Right ventricle myocardium superior (tissue), 1 donor: ENCODE data around the gene CCZ1B. TPM values are rescaled to one million over a fixed set of nuclear protein-coding genes. Genes with fewer than 3 reads are reported as not detected.
A peak's percentile ranks its signal among the peaks of the same experiment; 100 is the strongest.
"Not testable (repeated sequence)": the region's sequence is repeated elsewhere in the genome, so short reads cannot be mapped to it uniquely, and the experiment has no call there.

Experiments
- ATAC-seq: fragments of 200-7000 bp; cut with Tn5 transposase; one replicate; pipeline ENCODE4 v1.9.1; 2020; ENCODE audit warnings: mild to moderate bottlenecking; ENCODE audit not compliant: poor library complexity
- DNase-seq: peaks from one replicate; pipeline ENCODE4 v3.0.0-alpha.2; 2020
- intact Hi-C: fragments of 100-400 bp; cut with DNase I; formaldehyde crosslinking; loops from one replicate; pipeline ENCODE4 v1.11.2; 2022
- total RNA-seq: library from RNA; stranded (reverse); fragmentation: NEBNext Ultra II Directional; extraction: Animal tissue kit (Norgen Biotek cat#: 25700); gene quantifications from one replicate; pipeline ENCODE4 v1.2.1, GENCODE V29; 2021
- donor health status: DM: no; HTN: yes; CAD: no; lungs with severe emphysema.

Gene CCZ1B
- total RNA-seq, 1 donor from 2014 or later: 30.0 TPM

DNA sequence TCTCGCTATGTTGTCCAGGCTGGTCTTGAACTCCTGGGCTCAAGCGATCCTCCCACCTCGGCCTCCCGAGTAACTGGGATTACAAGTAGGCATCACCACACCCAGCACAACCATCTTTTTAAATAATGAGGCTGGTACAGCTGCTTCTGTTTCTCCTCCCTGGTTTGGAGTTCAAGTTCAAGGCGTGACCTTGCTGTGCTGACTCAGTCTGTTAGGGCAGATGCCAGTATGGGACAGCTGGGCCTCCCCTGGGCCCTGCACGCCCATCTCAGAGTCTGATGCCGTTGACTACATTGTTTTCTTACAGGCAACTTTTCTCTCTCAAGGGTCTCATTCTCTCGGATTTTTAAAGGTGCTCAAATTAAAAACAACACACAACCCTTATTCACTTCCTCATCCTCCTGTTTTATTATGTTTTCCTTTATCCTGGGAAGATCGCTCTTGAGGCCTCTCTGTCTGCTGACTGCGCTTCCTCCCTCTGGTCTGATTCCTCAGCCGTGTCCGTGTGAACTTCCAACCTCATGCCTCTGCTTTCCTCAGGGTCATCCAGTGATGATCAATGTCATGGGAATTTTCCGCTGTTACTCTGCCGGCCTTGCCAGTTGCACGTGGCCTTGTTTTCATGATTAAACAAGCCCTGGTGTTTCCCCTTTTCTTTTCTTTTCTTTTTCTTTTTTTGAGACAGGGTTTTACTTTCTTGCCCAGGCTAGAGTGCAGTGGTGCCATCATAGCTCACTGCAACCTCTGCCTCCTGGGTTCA lies 33.8 kb downstream of the CCZ1B start:
- DNase-seq, intact Hi-C loops: not testable (repeated sequence)
- ATAC-seq: peak; percentile 58

DNA sequence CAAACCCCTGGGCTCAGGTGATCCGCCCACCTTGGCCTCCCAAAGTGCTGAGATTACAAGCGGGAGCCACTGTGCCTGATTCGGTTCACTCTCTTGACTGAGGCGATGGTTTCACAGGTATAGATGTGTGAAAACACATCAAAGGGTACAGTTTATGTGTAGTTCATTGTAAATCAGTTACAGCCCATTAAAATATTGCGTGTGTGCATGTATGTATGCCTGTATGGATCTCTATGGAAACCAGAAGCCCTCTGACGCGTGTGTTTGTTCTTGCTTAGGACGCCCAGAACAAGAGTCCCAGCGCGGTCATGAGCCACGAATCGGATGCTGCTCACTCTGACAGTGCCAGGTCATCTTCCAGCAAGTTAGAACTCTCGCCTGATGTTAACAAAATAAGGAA lies 36.7 kb downstream of the CCZ1B start:
- not testable (repeated sequence) for ATAC-seq

DNA sequence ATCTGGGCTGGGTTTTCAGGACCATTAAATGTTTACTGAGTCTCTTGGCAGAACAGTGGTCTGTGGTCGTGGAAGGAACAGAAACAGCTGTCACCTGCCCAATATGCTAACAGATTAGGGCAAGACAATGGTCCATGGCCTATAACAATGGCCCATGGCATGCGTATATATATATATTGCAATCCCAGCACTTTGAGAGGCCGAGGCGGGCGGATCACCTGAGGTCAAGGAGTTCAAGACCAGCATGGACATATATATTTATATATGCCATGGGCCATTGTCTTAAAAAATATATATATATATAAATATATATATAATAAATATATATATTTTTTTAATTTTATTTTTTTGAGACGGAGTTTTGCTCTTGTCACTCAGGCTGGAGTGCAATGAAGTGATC lies 44.5 kb downstream of the CCZ1B start:
- intact Hi-C loops, DNase-seq, ATAC-seq: not testable (repeated sequence)

More for the DNA sequence above, 36.7 kb downstream of the CCZ1B start:
- intact Hi-C loops, DNase-seq: not testable (repeated sequence)

DNA sequence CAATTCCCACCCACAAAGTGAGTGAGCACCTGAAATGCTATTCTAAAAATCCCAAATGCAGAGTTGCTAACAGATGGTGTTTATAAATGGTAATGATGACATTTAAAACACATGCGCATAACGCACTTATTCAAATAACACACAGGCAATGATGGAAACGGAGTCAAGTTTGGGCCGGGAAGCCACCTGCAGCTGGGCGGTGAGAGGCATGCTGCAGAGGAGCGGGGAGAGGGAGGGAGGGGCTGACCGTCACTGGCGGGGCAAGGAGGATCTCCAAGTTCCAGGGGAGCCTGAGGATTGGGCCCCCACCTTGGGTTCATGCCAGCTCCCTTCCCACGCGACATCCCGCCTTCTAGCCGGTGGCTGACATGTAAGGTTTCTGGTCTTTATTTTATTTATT lies 64.9 kb downstream of the CCZ1B start:
- intact Hi-C loops, DNase-seq, ATAC-seq: not testable (repeated sequence)

DNA sequence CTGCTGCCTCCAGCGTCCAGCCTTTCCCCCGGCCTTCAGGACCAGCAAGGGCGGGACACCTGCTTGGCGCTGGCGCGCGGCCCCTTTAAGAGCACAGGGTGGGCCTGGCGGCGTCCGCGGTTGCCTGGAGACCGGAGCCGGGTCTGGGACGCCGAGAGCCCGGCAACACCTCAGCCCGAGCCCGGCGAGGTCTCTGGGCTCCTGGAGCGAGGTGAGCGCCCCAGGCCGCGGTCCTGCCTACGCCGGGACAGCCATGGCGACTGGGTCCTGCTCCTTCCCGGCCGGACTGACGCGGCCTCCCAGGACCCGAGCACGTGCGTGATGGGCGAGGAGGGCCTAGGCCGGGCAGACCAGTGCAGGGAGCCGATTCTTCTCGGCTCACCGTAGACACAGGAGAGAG lies 72.1 kb downstream of the CCZ1B start, which contains the start of gene RSPH10B2:
TSS of gene RSPH10B2 (plus strand) at position 140 of the 400 bp plus-strand sequence. CDS start 3,575 bp downstream, outside the sequence.
- intact Hi-C loops: not testable (repeated sequence)
- ATAC-seq (peak; percentile 71), DNase-seq (peak; percentile 40)

DNA sequence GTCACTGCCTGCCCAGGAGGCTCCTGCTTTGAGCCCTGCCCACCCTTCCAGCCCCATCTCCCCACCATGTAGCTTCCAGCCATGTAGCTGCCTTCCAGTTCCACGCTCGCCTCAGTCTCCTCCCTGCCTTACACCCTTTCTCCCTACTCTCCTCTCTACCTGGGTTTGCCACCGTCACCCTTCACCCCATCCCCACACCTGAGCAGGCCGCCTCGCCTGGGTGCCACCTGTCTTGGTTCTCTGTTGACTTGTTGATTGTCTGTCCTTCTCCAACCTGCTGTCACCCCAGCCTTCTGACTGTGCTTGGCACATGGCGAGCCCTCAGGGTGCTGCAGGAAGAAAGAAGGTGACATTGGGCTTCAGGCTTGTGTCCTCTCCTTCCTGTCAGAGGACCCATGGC lies 75.9 kb downstream of the CCZ1B start:
- intact Hi-C loops, DNase-seq, ATAC-seq: not testable (repeated sequence)

DNA sequence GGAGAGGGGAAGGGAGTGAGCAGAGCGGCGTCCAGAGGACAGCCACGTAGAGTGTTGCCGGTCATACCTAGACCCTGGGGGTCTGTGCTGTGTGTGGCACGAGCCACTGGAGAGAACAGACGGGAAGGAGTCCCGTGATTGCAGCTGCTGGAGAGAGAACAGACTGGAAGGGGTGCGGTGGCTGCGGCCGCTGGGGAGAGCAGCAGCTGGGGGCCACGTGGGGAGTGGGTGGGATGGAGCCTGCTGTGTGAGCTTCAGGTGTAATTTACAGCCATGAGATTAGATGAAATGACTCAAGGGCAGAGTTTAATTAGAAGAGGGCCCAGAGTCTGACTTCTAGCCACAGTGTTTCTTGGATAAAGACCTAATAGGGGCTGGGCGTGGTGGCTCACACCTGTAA lies 76.7 kb downstream of the CCZ1B start:
- DNase-seq, intact Hi-C loops, ATAC-seq: not testable (repeated sequence)

Other genes with a start within 250 kb of the CCZ1B start
- 40.8 TPM for gene ZDHHC4, start 248.8 kb downstream of the CCZ1B start, total RNA-seq
- gene INTS15, start 236.3 kb downstream of the CCZ1B start, total RNA-seq: 15.6 TPM
- gene ZNF853, start 210.7 kb downstream of the CCZ1B start, total RNA-seq: 10.7 TPM
- 16.2 TPM for gene ZNF316, start 189.0 kb downstream of the CCZ1B start, total RNA-seq
- gene ZNF12, start 119.3 kb downstream of the CCZ1B start, total RNA-seq: 12.3 TPM
- gene RSPH10B2, start 72.2 kb downstream of the CCZ1B start, total RNA-seq: not detected